Fibroblast of the conjunctiva (primary cell): Measurements from ENCODE around the gene MAPK1IP1L.
A peak's percentile ranks its signal among the peaks of the same experiment; 100 is the strongest.

ENCODE experiments used
- DNase-seq: peaks from one replicate; pipeline ENCODE4 v3.0.0-alpha.2; 2010; ENCODE audit warnings: low read depth

MAPK1IP1L gene

GRCh38 chr14:55097881-55098560 lies 46.6 kb downstream of the MAPK1IP1L start:
- no peak for DNase-seq

GRCh38 chr14:55098561-55098898 lies 47.1 kb downstream of the MAPK1IP1L start:
- no peak for DNase-seq

DNA sequence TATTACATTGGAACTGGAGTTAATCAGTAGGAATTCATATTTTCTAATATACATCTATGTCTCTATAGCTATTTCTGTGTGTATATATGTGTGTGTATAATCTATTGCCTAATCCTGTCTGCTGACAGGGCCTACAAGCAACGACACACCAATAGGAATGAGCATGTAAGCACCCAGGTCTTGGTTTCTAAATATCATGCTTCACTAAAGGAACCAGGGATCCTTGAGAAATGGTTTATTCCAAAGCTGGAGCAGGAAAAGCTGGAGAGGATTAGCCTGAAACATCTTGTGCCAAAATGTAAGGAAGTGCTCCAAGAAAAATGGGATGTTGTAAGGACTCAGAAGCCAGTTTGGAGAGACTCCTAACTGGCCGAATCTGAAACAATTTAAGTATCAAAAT lies 48.3 kb downstream of the MAPK1IP1L start:
- peak; percentile 62 for DNase-seq

DNA sequence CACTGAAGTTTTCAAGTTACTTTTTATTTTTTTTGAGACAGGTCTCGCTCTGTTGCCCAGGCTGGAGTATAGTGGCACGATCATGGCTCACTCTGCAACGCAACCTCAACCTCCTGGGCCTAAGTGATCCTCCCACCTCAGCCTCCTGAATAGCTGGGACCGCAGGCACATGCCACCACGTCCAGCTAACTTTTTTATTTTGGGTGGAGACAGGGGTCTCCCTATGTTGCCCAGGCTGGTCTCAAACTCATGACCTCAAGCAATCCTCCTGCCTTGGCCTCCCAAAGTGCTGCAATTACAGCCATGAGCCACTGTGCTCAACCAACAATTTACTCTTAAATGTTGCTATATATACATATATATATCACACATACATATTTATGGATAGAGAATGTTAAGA lies 50.3 kb downstream of the MAPK1IP1L start:
- DNase-seq: no peak

- DNase-seq: peak; percentile 100
Observed at GRCh38 chr14:55102141-55102621, 50.7 kb downstream of the MAPK1IP1L start.

GRCh38 chr14:55103005-55103640 lies 51.7 kb downstream of the MAPK1IP1L start:
- peak; percentile 95 for DNase-seq

GRCh38 chr14:55103971-55104954 lies 52.8 kb downstream of the MAPK1IP1L start:
- DNase-seq: no peak

GRCh38 chr14:55105991-55106390 lies 54.5 kb downstream of the MAPK1IP1L start:
- no peak for DNase-seq

DNA sequence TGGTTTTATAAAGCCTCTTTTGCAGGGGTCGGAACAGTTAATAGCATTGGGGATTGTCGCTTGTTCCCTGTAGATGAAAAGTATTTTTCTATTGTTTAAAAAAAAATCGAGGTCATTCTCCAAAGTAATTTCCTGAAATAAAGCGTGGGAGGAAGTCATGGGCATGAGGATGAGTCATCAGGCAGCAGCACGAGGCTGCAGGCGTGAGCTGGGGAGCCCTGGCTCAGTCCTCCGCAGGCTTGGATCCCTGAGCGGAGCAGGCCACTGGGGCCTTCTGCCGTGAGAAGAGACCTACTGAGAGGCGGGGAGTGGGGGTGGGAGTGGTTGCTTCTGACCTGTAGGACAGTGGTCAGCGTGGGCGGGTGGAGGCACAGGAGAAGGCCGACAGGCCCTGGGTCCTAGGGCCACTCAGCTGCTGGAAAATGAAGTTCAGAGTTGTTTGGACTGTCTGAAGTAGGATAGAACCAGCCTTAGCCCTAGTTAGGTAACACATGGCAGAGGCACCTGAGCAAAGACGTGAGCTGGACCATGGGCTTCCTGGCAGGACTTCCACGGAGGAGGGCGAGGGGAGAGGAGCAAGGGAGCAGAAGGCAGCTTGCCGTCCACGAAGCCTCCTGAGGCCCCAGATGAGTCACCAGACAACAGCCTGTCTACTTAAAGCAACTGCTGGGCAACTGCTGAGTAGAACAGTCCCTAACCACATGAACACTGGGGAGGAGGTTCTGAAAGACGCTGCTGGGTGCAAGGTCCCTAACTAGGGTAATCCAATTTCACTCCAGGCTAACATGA lies 56.5 kb downstream of the MAPK1IP1L start:
- peak; percentile 96 for DNase-seq

DNA sequence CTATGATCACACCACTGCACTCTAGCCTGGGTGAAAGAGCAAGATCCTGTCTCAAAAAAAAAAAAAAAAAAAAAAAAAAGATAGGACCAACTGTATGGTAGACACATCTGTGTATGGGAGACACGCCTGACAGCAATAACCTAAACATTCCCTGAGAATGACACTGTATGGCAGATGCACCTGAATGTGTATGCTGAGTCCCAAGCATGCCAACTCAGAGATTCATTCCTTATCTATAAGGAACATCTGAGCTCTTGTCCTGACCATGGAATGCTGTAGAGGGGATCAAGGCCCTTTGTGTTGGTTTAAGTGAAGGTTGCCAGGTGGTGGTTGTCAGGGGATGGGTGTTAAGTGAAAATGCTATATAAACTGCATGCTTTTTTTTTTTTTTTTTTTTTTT lies 58.4 kb downstream of the MAPK1IP1L start:
- DNase-seq: no peak

DNA sequence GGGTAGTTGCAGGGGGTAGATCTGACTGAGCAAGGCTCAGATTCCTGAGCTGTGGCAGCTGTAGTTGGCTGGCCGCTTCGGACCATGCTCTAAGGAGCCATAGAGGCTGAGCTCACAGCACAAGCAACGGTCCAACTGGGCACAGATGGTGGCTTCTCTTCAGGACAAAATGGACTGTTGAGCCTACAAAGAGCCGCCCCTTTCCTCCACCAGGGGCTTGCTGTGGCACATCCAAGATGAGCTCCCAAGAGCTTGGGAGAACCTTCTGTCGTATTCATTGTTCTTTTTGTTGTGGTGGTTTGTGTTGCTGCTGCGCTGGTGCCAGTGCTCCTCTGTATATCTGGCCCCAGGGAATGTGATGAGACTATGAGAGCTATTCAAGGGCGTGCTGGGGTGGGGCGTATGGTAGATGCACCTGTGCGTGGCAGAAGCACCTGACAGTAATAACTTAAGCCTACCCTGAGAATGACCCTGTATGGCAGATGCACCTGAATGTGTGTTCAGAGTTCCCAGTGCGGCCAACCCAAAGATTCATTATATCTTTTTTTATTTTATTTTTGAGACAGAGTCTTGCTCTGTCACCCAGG lies 59.8 kb downstream of the MAPK1IP1L start:
- no peak for DNase-seq

GRCh38 chr14:55114720-55115119 lies 63.3 kb downstream of the MAPK1IP1L start:
- DNase-seq: no peak

GRCh38 chr14:55115460-55115859 lies 64.0 kb downstream of the MAPK1IP1L start:
- no peak for DNase-seq

DNA sequence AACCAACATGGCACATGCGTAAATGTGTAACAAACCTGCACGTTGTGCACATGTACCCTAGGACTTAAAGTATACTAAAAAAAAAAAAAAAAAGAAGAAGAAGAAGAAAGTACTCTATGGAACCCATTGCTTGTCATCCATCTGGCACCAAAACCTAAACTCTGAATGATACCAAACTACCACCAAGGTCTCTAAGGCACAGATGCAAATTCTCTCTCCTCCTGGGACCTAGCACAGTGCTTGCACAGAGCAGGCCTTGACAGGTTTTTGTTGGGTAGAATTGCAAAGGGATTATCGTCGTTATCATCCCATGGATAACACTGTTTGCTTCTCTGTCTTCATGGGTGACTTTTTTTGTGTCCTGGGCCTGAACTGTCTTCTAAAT lies 64.4 kb downstream of the MAPK1IP1L start:
- no peak for DNase-seq

DNA sequence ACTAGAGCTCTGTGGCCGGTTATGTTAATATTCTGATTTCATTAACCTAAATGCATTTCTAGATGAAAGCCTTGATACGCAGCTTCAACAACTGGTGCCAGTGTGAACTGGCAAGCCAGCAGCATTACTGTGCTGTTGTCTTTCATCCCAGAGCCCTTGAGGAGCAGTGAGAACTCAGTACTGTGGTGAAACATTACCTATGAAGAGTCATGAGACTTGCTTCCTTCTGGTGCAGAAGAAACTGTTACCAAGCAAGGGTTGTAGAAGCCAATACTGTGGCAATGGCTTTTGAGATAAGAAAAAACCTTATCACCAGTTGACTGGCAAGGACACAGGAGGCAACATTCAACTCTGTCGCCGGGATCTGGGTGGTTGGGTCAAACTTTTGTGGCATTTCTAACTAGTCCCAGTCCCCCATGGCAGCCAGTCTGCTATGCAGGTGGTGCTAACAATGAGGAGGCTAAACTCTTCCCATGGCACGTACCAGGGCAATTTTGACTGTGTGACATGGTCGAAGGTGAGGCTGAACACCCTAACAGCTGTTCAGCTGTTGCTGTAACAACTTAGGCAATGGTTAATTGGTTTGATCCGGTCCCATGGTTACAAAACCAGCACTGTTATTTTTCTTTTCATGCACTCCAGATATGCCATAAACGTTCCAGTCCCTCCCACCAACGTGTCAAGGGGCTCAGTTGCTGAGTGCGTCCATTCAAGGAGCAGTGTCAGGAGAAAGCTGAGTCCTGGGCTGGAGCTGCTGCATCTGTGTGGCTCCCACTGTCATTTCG lies 65.0 kb downstream of the MAPK1IP1L start:
- no peak for DNase-seq

DNA sequence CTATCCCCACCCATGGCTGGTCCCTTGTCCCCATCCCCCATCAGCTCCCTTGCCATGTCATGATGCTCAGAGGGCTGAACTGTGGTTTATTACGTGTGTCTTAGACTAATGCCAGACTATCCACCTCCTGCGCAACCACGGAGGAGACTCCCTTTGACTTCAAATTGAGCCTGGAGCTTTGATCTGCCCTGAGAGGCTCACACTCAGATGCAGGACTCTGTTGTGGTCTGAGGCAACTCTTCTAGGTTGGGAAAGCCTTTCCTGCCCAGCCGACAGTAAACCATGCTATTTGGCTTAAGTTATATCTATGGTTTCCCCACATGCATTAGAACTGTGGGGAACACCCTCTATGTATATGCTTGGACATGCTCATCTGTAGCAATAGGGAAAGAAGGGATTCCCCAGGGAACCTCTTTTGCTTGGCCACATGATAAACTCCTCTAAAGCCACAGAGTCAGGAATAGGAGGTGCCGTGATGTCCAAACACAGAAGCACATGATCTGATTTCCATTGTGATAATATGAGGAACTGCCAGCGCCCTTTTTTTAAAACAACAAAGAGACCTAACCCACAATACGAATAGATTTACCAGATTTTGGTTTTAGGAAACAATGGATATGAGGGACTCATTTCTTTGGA lies 66.5 kb downstream of the MAPK1IP1L start:
- DNase-seq: no peak

- no peak for DNase-seq
Observed at GRCh38 chr14:55118761-55119160, 67.3 kb downstream of the MAPK1IP1L start.
